ENCODE measurements around the gene CERT1. TPM values are rescaled to one million over a fixed set of nuclear protein-coding genes. Genes with fewer than 3 reads are reported as not detected.

CERT1 gene
- total RNA-seq, 1 experiment from 2014 or later = 50.2 TPM

DNA sequence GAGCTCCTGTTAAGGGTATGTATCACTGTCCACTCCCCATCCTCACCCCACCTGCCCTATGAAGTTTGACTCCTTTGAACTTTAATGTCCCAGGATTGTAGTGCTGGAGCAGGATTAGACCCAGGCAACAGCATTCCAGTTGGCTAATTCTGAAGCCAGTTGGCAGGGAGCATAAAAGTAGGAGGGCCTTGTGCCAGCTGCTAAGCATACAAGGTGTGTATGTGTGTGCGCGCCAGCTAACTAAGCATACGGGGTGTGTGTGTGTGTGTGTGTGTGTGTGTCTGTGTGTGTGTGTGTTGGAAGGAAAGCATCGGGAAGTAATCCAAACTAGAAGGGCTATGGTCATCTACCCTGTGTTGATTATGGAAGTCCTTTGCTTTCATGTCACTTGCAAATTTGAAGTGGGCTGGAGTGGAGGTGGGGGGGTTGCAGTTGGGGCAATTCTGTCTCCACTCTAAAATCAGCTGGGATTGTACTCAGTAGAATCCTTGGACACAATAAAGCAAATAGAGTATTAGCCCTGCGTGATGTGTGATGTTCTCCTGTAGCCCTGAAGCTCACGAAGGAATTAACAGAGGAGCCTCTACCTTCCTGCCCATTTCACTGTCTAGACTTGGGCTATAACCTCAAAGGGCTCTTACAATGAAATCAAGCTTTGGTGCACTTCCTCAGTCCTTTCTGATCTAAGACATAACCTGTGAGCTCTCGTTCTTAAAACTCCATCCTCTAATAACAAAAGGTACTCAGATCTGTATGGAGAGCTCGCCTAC is 147.5 kb downstream of the CERT1 start:
- Histone ChIP-seq H3K18ac (ENCODE audit: insufficient read length, low read depth, low read length) (no peak overlapping the region), H3K4me1 (ENCODE audit: insufficient read depth, low read length) (no peaks in the 10 kb centered on the region), H3K79me2 (ENCODE audit: insufficient read depth, low read length) (no peaks in the 10 kb centered on the region), H3K23ac (ENCODE audit: insufficient read length, low read depth, low read length) (no peak overlapping the region), H4K8ac (replicated peaks; ENCODE audit: insufficient read length, low read depth, low read length) (no peak overlapping the region), H2BK20ac (ENCODE audit: low read depth, low read length, poor library complexity, severe bottlenecking) (no peak overlapping the region), H2BK5ac (ENCODE audit: insufficient read length, low read length) (no peak overlapping the region), H3K4me2 (ENCODE audit: insufficient read depth, insufficient read length, low read length) (no peak overlapping the region), H4K91ac (ENCODE audit: insufficient read length, low read depth, low read length) (no peak overlapping the region), H2BK15ac (ENCODE audit: low read depth, low read length) (no peak overlapping the region), H2AK5ac (ENCODE audit: insufficient read length, low read length) (no peak overlapping the region), H3K9me3 (ENCODE audit: control insufficient read depth, low read depth, low read length) (no peaks in the 10 kb centered on the region), H3K56ac (ENCODE audit: insufficient read length, low read depth, low read length) (no peak overlapping the region), H3K27me3 (ENCODE audit: insufficient read depth, low read length) (no peaks in the 10 kb centered on the region), H3K23me2 (ENCODE audit: insufficient read length, low read depth, low read length, poor library complexity, severe bottlenecking) (no peaks in the 10 kb centered on the region), H2AFZ (ENCODE audit: low read length) (no peak overlapping the region), H3K4ac (ENCODE audit: low read depth, low read length) (no peak overlapping the region), H2BK120ac (ENCODE audit: low read depth, low read length, poor library complexity, severe bottlenecking) (no peak overlapping the region), H3K27ac (ENCODE audit: insufficient read length, low read depth, low read length) (no peak overlapping the region), H4K20me1 (ENCODE audit: control insufficient read depth, insufficient read depth, insufficient read length) (no peaks in the 10 kb centered on the region), H2BK12ac (ENCODE audit: insufficient read length, low read depth, low read length) (no peak overlapping the region), H3K14ac (ENCODE audit: insufficient read depth, low read length) (no peak overlapping the region), H4K5ac (ENCODE audit: insufficient read length, low read depth, low read length) (no peak overlapping the region), H3K9ac (ENCODE audit: extremely low read depth, insufficient read length, low read length) (no peak overlapping the region), H3T11ph (ENCODE audit: low read length) (no peak overlapping the region), H3K79me1 (ENCODE audit: insufficient read depth, low read depth, low read length, poor library complexity, severe bottlenecking) (no peaks in the 10 kb centered on the region)
- peak; percentile 46 for DNase-seq
- peaks cover 27 to 31% of the 10 kb centered on the region in 2 experiments for H3K4me1 Mint-ChIP-seq
- WGBS (ENCODE audit: extremely low coverage, insufficient read length, low lambda C conversion rate) = no CpG with 5 or more reads among the region's 8 CpGs
- H3K36me3 Mint-ChIP-seq (ENCODE audit: insufficient read depth in 1 of 3, low read depth in 3 of 3) = peaks cover 13 to 37% (median 28%) of the 10 kb centered on the region in 3 experiments; a peak in 6 of 7 replicates
- no peak overlapping the region for H3K4me3 Mint-ChIP-seq
- TF ChIP-seq, protein P1, sequence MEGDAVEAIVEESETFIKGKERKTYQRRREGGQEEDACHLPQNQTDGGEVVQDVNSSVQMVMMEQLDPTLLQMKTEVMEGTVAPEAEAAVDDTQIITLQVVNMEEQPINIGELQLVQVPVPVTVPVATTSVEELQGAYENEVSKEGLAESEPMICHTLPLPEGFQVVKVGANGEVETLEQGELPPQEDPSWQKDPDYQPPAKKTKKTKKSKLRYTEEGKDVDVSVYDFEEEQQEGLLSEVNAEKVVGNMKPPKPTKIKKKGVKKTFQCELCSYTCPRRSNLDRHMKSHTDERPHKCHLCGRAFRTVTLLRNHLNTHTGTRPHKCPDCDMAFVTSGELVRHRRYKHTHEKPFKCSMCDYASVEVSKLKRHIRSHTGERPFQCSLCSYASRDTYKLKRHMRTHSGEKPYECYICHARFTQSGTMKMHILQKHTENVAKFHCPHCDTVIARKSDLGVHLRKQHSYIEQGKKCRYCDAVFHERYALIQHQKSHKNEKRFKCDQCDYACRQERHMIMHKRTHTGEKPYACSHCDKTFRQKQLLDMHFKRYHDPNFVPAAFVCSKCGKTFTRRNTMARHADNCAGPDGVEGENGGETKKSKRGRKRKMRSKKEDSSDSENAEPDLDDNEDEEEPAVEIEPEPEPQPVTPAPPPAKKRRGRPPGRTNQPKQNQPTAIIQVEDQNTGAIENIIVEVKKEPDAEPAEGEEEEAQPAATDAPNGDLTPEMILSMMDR (conservative IDR thresholded peaks at IDR 0.05) = no peak
- H3K27ac Mint-ChIP-seq = peak overlapping the region in 2 of 3 experiments; percentile 47 to 93; a peak in 4 of 7 replicates
- no peaks in the 10 kb centered on the region for H3K9me3 Mint-ChIP-seq
- no peaks in the 10 kb centered on the region; the same call in 1 of the 2 replicates for H3K27me3 Mint-ChIP-seq (ENCODE audit: low read depth)

Measured in H9 (cell line).